CD4-positive, CD25-positive, alpha-beta regulatory T cell (primary cell): ENCODE results near the gene LPAR2. TPM values are rescaled to one million over a fixed set of nuclear protein-coding genes. Genes with fewer than 3 reads are reported as not detected.
A peak's percentile ranks its signal among the peaks of the same experiment; 100 is the strongest.

Source experiments
- ATAC-seq, 2 donors: fragments of 150-1000 bp; cut with Tn5 transposase; one replicate each; pipeline ENCODE4 v1.10.0; 2021; ENCODE audit warnings: low read depth in 2 of 2, moderate number of reproducible peaks in 2 of 2, moderate library complexity in 1 of 2
- DNase-seq, 3 donors: peaks; one replicate each; pipeline versions ENCODE4 v3.0.0 to v3.0.0-alpha.2; 2012 to 2022; ENCODE audit warnings: mixed read lengths in 1 of 3
- H3K27ac ChIP-seq: one replicate; pipeline ENCODE4 v1.7.0; 2013; ENCODE audit warnings: mild to moderate bottlenecking, low read length; ENCODE audit not compliant: insufficient read depth, poor library complexity, severe bottlenecking
- H3K27me3 ChIP-seq: one replicate; pipeline ENCODE4 v1.7.0; 2013; ENCODE audit warnings: low read length; ENCODE audit not compliant: control insufficient read depth, insufficient read depth
- H3K36me3 ChIP-seq: one replicate; pipeline ENCODE4 v1.7.0; 2013; ENCODE audit warnings: mild to moderate bottlenecking, low read length, moderate library complexity; ENCODE audit not compliant: control insufficient read depth, insufficient read depth
- H3K4me1 ChIP-seq: 2 replicates; pipeline ENCODE4 v1.7.0; 2013; ENCODE audit warnings: mild to moderate bottlenecking, low read length; ENCODE audit not compliant: insufficient read depth, control insufficient read depth, poor library complexity, severe bottlenecking
- H3K4me3 ChIP-seq: one replicate; pipeline ENCODE4 v1.7.0; 2013; ENCODE audit warnings: low read depth, mild to moderate bottlenecking, low read length, moderate library complexity
- H3K9me3 ChIP-seq, 2 experiments: 1 replicate in 1 of 2; 2 replicates in 1 of 2; pipeline ENCODE4 v1.7.0; 2013; ENCODE audit warnings: low read length in 2 of 2, mild to moderate bottlenecking in 1 of 2, moderate library complexity in 1 of 2; ENCODE audit not compliant: control insufficient read depth in 2 of 2
- H3K27ac Mint-ChIP-seq, 3 donors: one replicate each; pipeline ENCODE4 v1.8.0; 2020 to 2022; ENCODE audit warnings: mild to moderate bottlenecking in 3 of 3, mixed read lengths in 3 of 3, moderate library complexity in 2 of 3
- H3K27me3 Mint-ChIP-seq: one replicate; pipeline ENCODE4 v1.8.0; 2022; ENCODE audit warnings: mild to moderate bottlenecking, mixed read lengths
- H3K36me3 Mint-ChIP-seq: one replicate; pipeline ENCODE4 v1.8.0; 2020; ENCODE audit warnings: mixed read lengths
- H3K4me1 Mint-ChIP-seq, 4 donors: one replicate each; pipeline ENCODE4 v1.8.0; 2020 to 2022; ENCODE audit warnings: mixed read lengths in 4 of 4, mild to moderate bottlenecking in 1 of 4
- H3K4me3 Mint-ChIP-seq, 4 donors: one replicate each; pipeline ENCODE4 v1.8.0; 2020 to 2022; ENCODE audit warnings: mild to moderate bottlenecking in 4 of 4, mixed read lengths in 4 of 4, moderate library complexity in 3 of 4
- H3K9me3 Mint-ChIP-seq, 7 donors: one replicate each; pipeline ENCODE4 v1.8.0; 2020 to 2022; ENCODE audit warnings: mixed read lengths in 7 of 7, mild to moderate bottlenecking in 3 of 7, moderate library complexity in 2 of 7
- polyA plus RNA-seq, 4 donors: library from polyadenylated mRNA; unstranded; fragments of 300-500 nt; fragmentation: Illumina TruSeq; gene quantifications; one replicate each; pipeline ENCODE4 v1.2.3, GENCODE V29; 2021
- total RNA-seq: library from RNA; stranded (reverse); gene quantifications from one replicate; pipeline ENCODE4 v1.2.3, GENCODE V29; 2022

LPAR2 gene
- total and polyA plus RNA-seq, 5 donors from 2014 or later: 29.9 to 120 (median 46.7) TPM

DNA sequence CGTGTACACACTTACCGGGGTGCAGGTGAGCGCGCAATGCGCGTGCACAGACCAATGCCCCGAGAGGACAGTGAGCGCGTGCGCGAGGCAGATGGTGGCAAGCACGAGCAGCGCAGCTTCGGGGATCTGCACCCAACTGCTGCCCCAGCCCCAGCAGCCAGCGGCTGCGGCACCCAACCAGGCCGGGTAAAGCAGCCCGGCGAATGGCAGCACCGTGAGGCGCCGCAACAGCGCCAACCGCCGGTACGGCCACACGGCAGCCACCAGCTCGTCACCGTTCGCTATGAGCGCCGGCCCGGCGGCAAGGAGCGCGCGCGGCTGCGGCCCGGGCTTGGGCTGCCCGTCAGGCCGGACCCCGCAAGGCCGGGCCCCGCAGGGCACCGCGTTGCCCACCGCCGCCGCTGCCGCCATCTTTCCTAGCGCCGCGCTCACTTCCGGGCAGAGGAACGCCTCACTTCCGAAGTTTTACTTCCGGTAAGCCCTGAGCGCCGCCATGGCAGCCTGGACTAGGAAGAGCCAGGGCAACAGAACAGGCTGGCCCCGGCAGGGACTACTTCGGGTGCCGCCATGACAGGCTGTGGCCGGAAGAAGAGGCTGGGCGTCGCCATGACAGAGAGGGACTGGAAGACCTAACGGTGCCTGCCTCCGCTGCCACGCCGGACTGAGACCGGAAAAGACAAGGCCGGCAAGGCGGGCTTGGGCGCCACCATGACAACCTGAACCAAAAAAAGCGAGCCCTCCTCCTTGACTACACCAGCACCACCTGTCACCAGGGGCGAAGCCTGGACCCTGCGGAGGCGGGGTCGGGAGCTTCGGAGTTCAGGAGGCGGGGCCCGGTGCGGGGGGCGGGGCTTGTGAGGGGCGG is 35.5 kb upstream of the LPAR2 start, which contains the start of gene ATP13A1:
Gene ATP13A1, minus strand, starts transcription at position 421 of the 865 bp plus-strand sequence. Its CDS starts 10 bp downstream, at position 411.
- DNase-seq (peak; percentile 92 to 98 (median 95)), ATAC-seq (peak; percentile 70 to 75)
- peaks cover 14% of the 10 kb centered on the region for H3K36me3 ChIP-seq
- H3K9me3 Mint-ChIP-seq: peaks cover 0 to 8% (median 0%) of the 10 kb centered on the region in 7 donors
- peaks cover 5% of the 10 kb centered on the region for H3K27me3 Mint-ChIP-seq
- peaks cover 9 to 55% (median 26%) of the 10 kb centered on the region in 4 donors for H3K4me1 Mint-ChIP-seq
- H3K27ac Mint-ChIP-seq: peak within 1 kb of the TSS; percentile 97 to 98 (median 98)
- peak within 1 kb of the TSS; percentile 84 for H3K4me3 ChIP-seq
- peaks cover 3 to 17% of the 10 kb centered on the region in 2 experiments for H3K9me3 ChIP-seq
- peak within 1 kb of the TSS; percentile 91 to 99 (median 94) for H3K4me3 Mint-ChIP-seq
- H3K4me1 ChIP-seq: peaks cover 42% of the 10 kb centered on the region
- H3K36me3 Mint-ChIP-seq: peaks cover 8% of the 10 kb centered on the region
- H3K27me3 ChIP-seq: no peaks in the 10 kb centered on the region
- peak within 1 kb of the TSS; percentile 96 for H3K27ac ChIP-seq

DNA sequence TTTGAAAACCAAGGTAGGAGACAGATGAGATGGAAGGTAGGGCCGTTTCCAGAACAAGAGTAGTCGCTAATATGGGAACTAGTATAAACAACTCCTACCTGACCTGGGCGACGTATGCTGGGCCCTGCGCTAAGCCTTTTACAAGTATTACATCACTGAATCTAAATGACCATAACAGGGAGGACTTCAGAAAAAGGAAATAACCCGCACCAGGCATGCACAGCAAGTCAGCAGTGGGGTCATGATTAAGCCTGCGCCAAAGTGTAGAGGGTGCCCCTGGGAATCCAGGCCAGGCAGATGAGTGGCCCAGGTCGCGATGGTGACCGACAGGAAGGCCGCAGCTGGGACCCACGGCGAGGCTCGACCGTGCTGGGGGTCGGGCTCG is 34.8 kb upstream of the LPAR2 start:
- H3K9me3 Mint-ChIP-seq: peaks cover 0 to 3% (median 0%) of the 10 kb centered on the region in 7 donors
- peak overlapping the region; percentile 91 to 99 (median 94) for H3K4me3 Mint-ChIP-seq
- H3K4me1 ChIP-seq: peaks cover 37% of the 10 kb centered on the region
- H3K4me3 ChIP-seq: peak overlapping the region; percentile 84
- H3K36me3 ChIP-seq: peaks cover 20% of the 10 kb centered on the region
- peaks cover 3 to 17% of the 10 kb centered on the region in 2 experiments for H3K9me3 ChIP-seq
- no peak for DNase-seq
- H3K4me1 Mint-ChIP-seq: peaks cover 14 to 52% (median 28%) of the 10 kb centered on the region in 4 donors
- no peaks in the 10 kb centered on the region for H3K27me3 Mint-ChIP-seq
- H3K27ac Mint-ChIP-seq: peak overlapping the region; percentile 97 to 98 (median 97)
- peak overlapping the region; percentile 96 for H3K27ac ChIP-seq
- ATAC-seq: no peak
- H3K27me3 ChIP-seq: no peaks in the 10 kb centered on the region
- H3K36me3 Mint-ChIP-seq: peaks cover 13% of the 10 kb centered on the region

DNA sequence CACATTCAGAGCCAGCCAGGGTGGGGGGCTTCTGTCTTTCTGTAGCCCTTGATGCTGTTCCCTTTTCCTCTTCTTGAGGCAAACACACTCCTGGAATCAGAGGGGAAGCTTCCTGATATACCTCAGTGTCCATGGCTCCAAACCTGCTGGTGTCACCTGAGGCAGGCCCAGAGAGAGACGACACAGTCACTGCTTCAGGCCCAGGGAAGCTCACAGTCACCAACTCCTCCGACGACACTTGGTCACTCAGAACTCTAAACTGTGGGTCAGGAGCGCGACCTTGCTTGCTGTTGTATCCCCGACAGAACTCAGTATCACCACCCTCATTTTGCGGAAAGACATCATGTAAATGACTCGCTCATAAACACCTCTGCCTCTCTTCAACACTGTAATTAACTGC is 34.3 kb upstream of the LPAR2 start:
- peaks cover 14 to 49% (median 27%) of the 10 kb centered on the region in 4 donors for H3K4me1 Mint-ChIP-seq
- H3K4me3 Mint-ChIP-seq: peak overlapping the region; percentile 91 to 99 (median 94)
- H3K36me3 ChIP-seq: peaks cover 25% of the 10 kb centered on the region
- DNase-seq (no peak), ATAC-seq (no peak)
- peaks cover 34% of the 10 kb centered on the region for H3K4me1 ChIP-seq
- H3K36me3 Mint-ChIP-seq: peaks cover 13% of the 10 kb centered on the region
- H3K9me3 Mint-ChIP-seq: peaks cover 0 to 6% (median 0%) of the 10 kb centered on the region in 7 donors
- H3K27me3 ChIP-seq: no peaks in the 10 kb centered on the region
- no peaks in the 10 kb centered on the region for H3K27me3 Mint-ChIP-seq
- H3K27ac ChIP-seq: peak overlapping the region; percentile 96
- peak overlapping the region; percentile 84 for H3K4me3 ChIP-seq
- peaks cover 3 to 13% of the 10 kb centered on the region in 2 experiments for H3K9me3 ChIP-seq
- peak overlapping the region; percentile 97 to 98 (median 97) for H3K27ac Mint-ChIP-seq

DNA sequence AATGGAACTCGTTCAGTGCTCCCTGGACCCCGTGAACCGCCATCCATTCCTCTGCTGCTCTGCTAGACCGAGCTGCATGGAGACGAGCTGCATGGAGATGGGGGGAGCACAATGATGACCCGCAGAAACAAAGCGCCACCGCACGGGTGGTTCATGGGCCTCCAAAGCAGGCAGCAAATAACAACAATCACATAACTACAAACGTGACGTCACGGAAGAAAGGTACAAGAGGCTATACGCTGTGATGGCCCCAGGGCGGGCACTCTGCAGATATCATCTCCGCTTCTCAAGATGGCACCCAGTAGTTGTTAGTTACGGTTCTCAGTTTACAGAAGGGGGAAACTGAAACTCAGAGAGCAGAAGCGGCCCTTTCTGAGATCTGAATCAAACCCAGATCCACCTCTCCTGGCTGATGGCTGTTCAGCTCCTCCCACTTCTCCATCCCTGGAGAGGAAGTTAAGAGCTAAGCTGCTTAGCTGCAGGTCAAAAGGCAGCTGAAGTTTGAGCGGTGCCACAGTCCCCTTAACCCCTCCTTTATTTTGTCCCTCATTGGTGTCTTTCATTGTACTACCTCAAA is 33.7 kb upstream of the LPAR2 start:
- peak; percentile 17 to 41 for ATAC-seq
- H3K27me3 ChIP-seq: no peaks in the 10 kb centered on the region
- Mint-ChIP-seq H3K9me3 (peaks cover 0 to 6% (median 0%) of the 10 kb centered on the region in 7 donors), H3K4me3 (peak overlapping the region; percentile 91 to 99 (median 94)), H3K4me1 (peaks cover 14 to 46% (median 26%) of the 10 kb centered on the region in 4 donors), H3K27ac (peak overlapping the region; percentile 97 to 98 (median 97)), H3K27me3 (no peaks in the 10 kb centered on the region), H3K36me3 (peaks cover 13% of the 10 kb centered on the region)
- peak; percentile 45 to 87 (median 65) for DNase-seq
- H3K36me3 ChIP-seq: peaks cover 31% of the 10 kb centered on the region
- peaks cover 33% of the 10 kb centered on the region for H3K4me1 ChIP-seq
- peak overlapping the region; percentile 96 for H3K27ac ChIP-seq
- H3K4me3 ChIP-seq: peak overlapping the region; percentile 84
- H3K9me3 ChIP-seq: peaks cover 1 to 7% of the 10 kb centered on the region in 2 experiments

DNA sequence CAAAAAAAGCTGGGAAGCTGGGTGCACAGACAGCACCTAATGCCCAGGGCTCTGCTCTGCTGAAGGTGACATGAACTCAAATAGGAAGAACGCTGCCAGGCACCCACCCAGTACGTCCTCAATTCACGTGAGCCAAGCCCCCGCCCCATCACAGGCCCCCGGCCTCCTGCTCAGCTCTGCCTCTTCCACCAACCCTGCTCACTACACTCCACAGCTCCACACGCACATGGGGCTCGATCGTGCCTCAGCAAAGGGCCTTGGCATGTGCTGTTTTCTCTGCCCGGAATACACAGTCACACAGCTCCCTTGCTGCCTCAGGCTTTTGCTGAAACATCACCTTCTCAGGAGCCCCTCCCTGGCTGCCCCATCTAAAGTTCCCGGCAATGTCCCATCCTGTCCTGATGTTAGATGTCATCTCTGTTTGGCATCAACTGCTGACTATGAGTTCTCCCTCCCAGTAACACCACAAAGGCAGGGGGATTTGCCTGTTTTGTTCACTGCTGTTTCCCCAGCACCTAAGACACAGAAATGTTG is 33.2 kb upstream of the LPAR2 start:
- DNase-seq: no peak

DNA sequence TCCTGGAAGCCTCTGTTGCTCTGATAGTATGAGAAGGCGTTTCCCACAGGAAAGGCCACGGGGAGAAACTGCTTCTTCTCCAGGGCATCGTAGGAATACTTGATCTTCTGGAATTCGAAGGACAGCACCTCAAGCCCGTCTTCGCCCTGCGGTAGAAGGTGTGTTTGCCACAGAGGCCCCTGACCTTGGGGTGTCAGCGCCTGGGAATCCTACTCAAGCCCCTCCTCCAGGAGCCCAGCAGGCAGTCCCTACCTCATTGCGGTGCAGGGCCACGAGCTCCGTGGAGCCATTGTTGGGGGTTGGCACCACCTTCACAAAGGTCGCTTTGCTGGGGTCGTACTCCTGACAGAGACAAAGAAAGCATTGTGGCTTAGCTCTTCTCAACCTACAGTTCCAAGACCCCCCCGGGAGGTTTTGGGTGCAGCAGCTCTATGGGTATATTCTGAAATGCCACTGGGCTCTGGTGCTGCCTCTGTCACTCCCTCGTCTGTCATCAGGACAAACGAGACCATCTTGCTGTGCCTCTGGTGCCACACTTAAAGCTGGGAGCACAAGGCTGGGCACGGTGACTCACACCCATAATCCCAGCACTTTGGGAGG is 31.7 kb upstream of the LPAR2 start:
- Histone ChIP-seq H3K4me1 (peaks cover 33% of the 10 kb centered on the region), H3K27ac (no peak overlapping the region), H3K27me3 (no peaks in the 10 kb centered on the region), H3K4me3 (no peak overlapping the region), H3K36me3 (peaks cover 50% of the 10 kb centered on the region), H3K9me3 (no peaks in the 10 kb centered on the region)
- Mint-ChIP-seq H3K27me3 (no peaks in the 10 kb centered on the region), H3K36me3 (peaks cover 18% of the 10 kb centered on the region), H3K9me3 (peaks cover 0 to 6% (median 0%) of the 10 kb centered on the region in 7 donors), H3K27ac (no peak overlapping the region), H3K4me3 (peak overlapping the region in 1 of 4 donors; percentile 78), H3K4me1 (peaks cover 14 to 37% (median 25%) of the 10 kb centered on the region in 4 donors)
- ATAC-seq: no peak
- DNase-seq: no peak

More for the DNA sequence above, 33.2 kb upstream of the LPAR2 start:
- Histone ChIP-seq H3K27me3 (no peaks in the 10 kb centered on the region), H3K4me3 (peak overlapping the region; percentile 84), H3K9me3 (peaks cover 0 to 5% of the 10 kb centered on the region in 2 experiments), H3K4me1 (peaks cover 33% of the 10 kb centered on the region), H3K36me3 (peaks cover 36% of the 10 kb centered on the region), H3K27ac (peak overlapping the region; percentile 96)
- H3K36me3 Mint-ChIP-seq: peaks cover 13% of the 10 kb centered on the region
- H3K9me3 Mint-ChIP-seq: peaks cover 0 to 6% (median 0%) of the 10 kb centered on the region in 7 donors
- H3K4me1 Mint-ChIP-seq: peaks cover 14 to 44% (median 25%) of the 10 kb centered on the region in 4 donors
- peak overlapping the region; percentile 97 to 98 (median 97) for H3K27ac Mint-ChIP-seq
- no peaks in the 10 kb centered on the region for H3K27me3 Mint-ChIP-seq
- ATAC-seq: no peak
- H3K4me3 Mint-ChIP-seq: peak overlapping the region; percentile 91 to 99 (median 94)

DNA sequence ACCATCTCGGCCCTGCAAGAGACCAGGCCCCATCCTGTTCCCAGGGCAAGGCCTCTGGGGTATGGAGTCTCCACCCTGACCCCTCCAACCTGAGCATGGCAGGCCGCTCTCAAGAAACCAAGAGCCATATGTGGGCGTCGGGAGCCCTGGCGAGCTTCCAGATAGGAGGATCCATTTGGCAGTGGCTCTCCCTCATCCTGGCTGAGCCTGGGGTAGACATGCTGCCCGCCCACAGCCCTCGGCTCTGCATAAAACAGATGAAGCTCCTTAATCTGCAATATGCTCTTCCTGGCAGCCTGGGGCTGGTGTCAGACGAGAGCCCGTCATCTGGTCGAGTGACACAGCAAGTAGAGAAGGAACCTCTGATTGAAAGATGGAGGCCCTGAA is 29.4 kb upstream of the LPAR2 start:
- Histone ChIP-seq H3K27me3 (no peaks in the 10 kb centered on the region), H3K4me3 (no peak overlapping the region), H3K36me3 (peaks cover 73% of the 10 kb centered on the region), H3K4me1 (peaks cover 25% of the 10 kb centered on the region), H3K9me3 (no peaks in the 10 kb centered on the region), H3K27ac (no peak overlapping the region)
- Mint-ChIP-seq H3K27ac (no peak overlapping the region), H3K4me3 (peak overlapping the region in 1 of 4 donors; percentile 71), H3K4me1 (peaks cover 5 to 25% (median 19%) of the 10 kb centered on the region in 4 donors), H3K9me3 (peaks cover 0 to 2% (median 0%) of the 10 kb centered on the region in 7 donors), H3K27me3 (no peaks in the 10 kb centered on the region), H3K36me3 (peaks cover 27% of the 10 kb centered on the region)
- ATAC-seq: no peak
- no peak for DNase-seq
